ENCODE measurements around the gene CADM2.

Gene CADM2

GRCh38 chr3:85298032-85298431, 339.2 kb downstream of the CADM2 start:
- DNase-seq (ENCODE audit: extremely low read depth, insufficient read length), result no peak
- TF ChIP-seq CTCF (IDR thresholded peaks at IDR 0.05; ENCODE audit: insufficient read depth, low read length, poor library complexity, severe bottlenecking), result no peak
- Histone ChIP-seq H3K27me3 (replicated peaks; ENCODE audit: control insufficient read depth, insufficient read depth, low read length) (no peaks in the 10 kb centered on the region), H3K4me3 (replicated peaks; ENCODE audit: low read depth, low read length) (no peak overlapping the region), H3K36me3 (ENCODE audit: control insufficient read depth, insufficient read depth, low read length) (no peaks in the 10 kb centered on the region)

GRCh38 chr3:85303156-85303555, 344.4 kb downstream of the CADM2 start:
- DNase-seq (ENCODE audit: extremely low read depth, insufficient read length), result no peak
- H3K36me3 ChIP-seq (ENCODE audit: control insufficient read depth, insufficient read depth, low read length), result no peaks in the 10 kb centered on the region
- TF ChIP-seq CTCF (IDR thresholded peaks at IDR 0.05; ENCODE audit: insufficient read depth, low read length, poor library complexity, severe bottlenecking), result no peak
- H3K27me3 ChIP-seq (replicated peaks; ENCODE audit: control insufficient read depth, insufficient read depth, low read length), result no peaks in the 10 kb centered on the region
- no peak overlapping the region for H3K4me3 ChIP-seq (replicated peaks; ENCODE audit: low read depth, low read length)

GRCh38 chr3:85304360-85304964, 345.7 kb downstream of the CADM2 start:
- H3K4me3 ChIP-seq (replicated peaks; ENCODE audit: low read depth, low read length), result no peak overlapping the region
- no peak for TF ChIP-seq CTCF (IDR thresholded peaks at IDR 0.05; ENCODE audit: insufficient read depth, low read length, poor library complexity, severe bottlenecking)
- no peaks in the 10 kb centered on the region for H3K27me3 ChIP-seq (replicated peaks; ENCODE audit: control insufficient read depth, insufficient read depth, low read length)
- H3K36me3 ChIP-seq (ENCODE audit: control insufficient read depth, insufficient read depth, low read length), result no peaks in the 10 kb centered on the region
- DNase-seq (ENCODE audit: extremely low read depth, insufficient read length), result no peak

GRCh38 chr3:85312331-85312730, 353.5 kb downstream of the CADM2 start:
- DNase-seq (ENCODE audit: extremely low read depth, insufficient read length), result no peak
- H3K27me3 ChIP-seq (replicated peaks; ENCODE audit: control insufficient read depth, insufficient read depth, low read length), result no peaks in the 10 kb centered on the region
- no peaks in the 10 kb centered on the region for H3K36me3 ChIP-seq (ENCODE audit: control insufficient read depth, insufficient read depth, low read length)
- no peak for TF ChIP-seq CTCF (IDR thresholded peaks at IDR 0.05; ENCODE audit: insufficient read depth, low read length, poor library complexity, severe bottlenecking)
- no peak overlapping the region for H3K4me3 ChIP-seq (replicated peaks; ENCODE audit: low read depth, low read length)

GRCh38 chr3:85313380-85313779, 354.6 kb downstream of the CADM2 start:
- no peak for TF ChIP-seq CTCF (IDR thresholded peaks at IDR 0.05; ENCODE audit: insufficient read depth, low read length, poor library complexity, severe bottlenecking)
- DNase-seq (ENCODE audit: extremely low read depth, insufficient read length), result no peak
- Histone ChIP-seq H3K27me3 (replicated peaks; ENCODE audit: control insufficient read depth, insufficient read depth, low read length) (no peaks in the 10 kb centered on the region), H3K4me3 (replicated peaks; ENCODE audit: low read depth, low read length) (no peak overlapping the region), H3K36me3 (ENCODE audit: control insufficient read depth, insufficient read depth, low read length) (no peaks in the 10 kb centered on the region)

GRCh38 chr3:85316252-85316651, 357.5 kb downstream of the CADM2 start:
- Histone ChIP-seq H3K27me3 (replicated peaks; ENCODE audit: control insufficient read depth, insufficient read depth, low read length) (no peaks in the 10 kb centered on the region), H3K4me3 (replicated peaks; ENCODE audit: low read depth, low read length) (no peak overlapping the region), H3K36me3 (ENCODE audit: control insufficient read depth, insufficient read depth, low read length) (no peaks in the 10 kb centered on the region)
- no peak for DNase-seq (ENCODE audit: extremely low read depth, insufficient read length)
- no peak for TF ChIP-seq CTCF (IDR thresholded peaks at IDR 0.05; ENCODE audit: insufficient read depth, low read length, poor library complexity, severe bottlenecking)

All from GM06990 (cell line).